ENCODE measurements around the gene ZNF319.

DNA sequence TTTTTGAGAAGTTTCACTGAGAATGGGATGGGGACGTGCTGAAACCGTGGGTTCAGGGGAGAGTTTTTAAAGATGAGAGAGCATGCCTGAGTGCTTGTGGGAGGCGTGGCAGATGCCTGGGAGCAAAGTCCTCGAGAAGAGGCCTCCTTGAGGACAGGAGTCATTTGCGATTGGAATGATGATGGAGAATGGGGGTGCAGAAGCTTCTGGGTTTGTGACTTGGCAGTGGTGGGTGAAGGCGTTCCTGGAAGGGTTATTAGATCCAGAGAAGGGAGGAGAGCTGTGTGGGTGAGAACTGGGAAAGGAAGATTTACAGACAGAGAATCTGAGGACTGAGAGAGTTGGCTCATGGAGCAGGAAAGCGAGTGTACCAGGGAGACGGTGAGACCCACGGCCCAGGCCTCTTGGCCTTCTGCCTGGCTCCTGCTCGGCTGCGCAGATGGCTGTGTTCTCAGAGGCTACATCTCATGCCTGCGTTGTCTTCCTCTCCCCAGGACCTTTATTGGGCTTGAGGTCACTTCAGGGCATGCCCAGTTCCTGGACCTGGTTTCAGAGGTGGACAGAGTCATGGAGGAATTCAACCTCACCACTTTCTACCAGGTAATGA is 16.5 kb upstream of the ZNF319 start:
- TF ChIP-seq, protein P1, sequence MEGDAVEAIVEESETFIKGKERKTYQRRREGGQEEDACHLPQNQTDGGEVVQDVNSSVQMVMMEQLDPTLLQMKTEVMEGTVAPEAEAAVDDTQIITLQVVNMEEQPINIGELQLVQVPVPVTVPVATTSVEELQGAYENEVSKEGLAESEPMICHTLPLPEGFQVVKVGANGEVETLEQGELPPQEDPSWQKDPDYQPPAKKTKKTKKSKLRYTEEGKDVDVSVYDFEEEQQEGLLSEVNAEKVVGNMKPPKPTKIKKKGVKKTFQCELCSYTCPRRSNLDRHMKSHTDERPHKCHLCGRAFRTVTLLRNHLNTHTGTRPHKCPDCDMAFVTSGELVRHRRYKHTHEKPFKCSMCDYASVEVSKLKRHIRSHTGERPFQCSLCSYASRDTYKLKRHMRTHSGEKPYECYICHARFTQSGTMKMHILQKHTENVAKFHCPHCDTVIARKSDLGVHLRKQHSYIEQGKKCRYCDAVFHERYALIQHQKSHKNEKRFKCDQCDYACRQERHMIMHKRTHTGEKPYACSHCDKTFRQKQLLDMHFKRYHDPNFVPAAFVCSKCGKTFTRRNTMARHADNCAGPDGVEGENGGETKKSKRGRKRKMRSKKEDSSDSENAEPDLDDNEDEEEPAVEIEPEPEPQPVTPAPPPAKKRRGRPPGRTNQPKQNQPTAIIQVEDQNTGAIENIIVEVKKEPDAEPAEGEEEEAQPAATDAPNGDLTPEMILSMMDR (IDR thresholded peaks at IDR 0.05; ENCODE audit: insufficient read depth, low read depth, low read length), result no peak
- TF ChIP-seq EZH2 (IDR thresholded peaks at IDR 0.05; ENCODE audit: insufficient read depth, low read length), result no peak

Data from astrocyte (in vitro differentiated cells and primary cell).